Brain microvascular endothelial cell (primary cell): ENCODE results near the gene ALDH4A1.

ENCODE experiments used
- DNase-seq: peaks from one replicate; pipeline ENCODE4 v3.0.0-alpha.2; 2020
- H3K27ac ChIP-seq: fragments of 250-450 bp; sonication (Bioruptor Pico); 2 replicates; pipeline ENCODE4 v1.5.1; 2020; ENCODE audit warnings: mild to moderate bottlenecking, moderate library complexity
- H3K27me3 ChIP-seq: fragments of 250-450 bp; sonication (Bioruptor Pico); replicated peaks from 2 replicates; pipeline ENCODE4 v1.5.1; 2020; ENCODE audit warnings: mild to moderate bottlenecking
- H3K36me3 ChIP-seq: fragments of 250-450 bp; sonication (Bioruptor Pico); replicated peaks from 2 replicates; pipeline ENCODE4 v1.5.1; 2020; ENCODE audit warnings: mild to moderate bottlenecking
- H3K4me3 ChIP-seq: 2 replicates; pipeline ENCODE4 v1.5.1; 2011; ENCODE audit warnings: low read depth, mild to moderate bottlenecking, control low read depth, low read length, moderate library complexity
- in situ Hi-C: cut with HindIII; loops from 2 replicates; pipeline ENCODE4 v1.10.0; 2017; ENCODE audit warnings: low sequenced_read_pairs, low pct_ligation_motif_present
- TF ChIP-seq, protein P1 (sequence below): IDR thresholded peaks from 2 replicates; pipeline ENCODE4 v1.5.1; 2011; ENCODE audit warnings: low read depth, mild to moderate bottlenecking, moderate library complexity, low read length, control low read depth, inconsistent platforms; ENCODE audit errors: missing control alignments

ALDH4A1 gene

DNA sequence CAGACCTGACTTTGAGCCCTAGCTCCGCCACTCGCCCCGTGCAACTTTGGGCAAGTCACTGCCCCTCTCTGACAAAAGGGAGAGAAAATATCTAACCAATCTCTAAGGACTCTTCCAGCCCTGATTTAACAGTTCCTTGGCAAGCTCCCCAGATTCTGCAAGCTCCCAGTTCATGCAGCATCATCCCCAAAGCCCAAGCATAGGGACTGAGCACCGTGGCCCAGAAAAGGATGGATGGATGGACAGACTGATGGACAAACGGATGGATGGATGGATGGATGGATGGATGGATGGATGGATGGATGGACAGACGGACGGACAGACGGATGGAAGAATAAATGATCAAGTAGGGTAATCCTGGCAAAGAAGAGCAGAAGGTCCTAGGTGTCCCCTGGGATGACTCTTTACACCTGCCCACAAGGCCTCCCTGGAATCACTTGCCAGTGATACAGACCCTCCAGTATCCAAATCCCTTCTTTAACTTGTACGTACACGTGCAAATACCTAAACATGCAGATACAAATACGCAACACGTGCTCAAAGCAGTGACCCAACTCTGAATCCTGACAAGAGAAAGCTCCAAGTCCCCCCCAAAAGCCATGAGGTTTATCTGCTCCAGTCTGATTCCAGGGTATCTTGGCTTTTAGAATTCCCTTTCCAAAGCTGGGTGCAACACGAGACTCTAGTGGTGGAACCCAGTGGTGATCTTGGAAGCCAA, 38.1 kb upstream of the ALDH4A1 start:
- Histone ChIP-seq H3K4me3 (no peak overlapping the region), H3K36me3 (no peaks in the 10 kb centered on the region), H3K27me3 (no peaks in the 10 kb centered on the region), H3K27ac (peak overlapping the region; percentile 40)
- in situ Hi-C loops = no loop called here
- no peak for DNase-seq
- TF ChIP-seq, protein P1, sequence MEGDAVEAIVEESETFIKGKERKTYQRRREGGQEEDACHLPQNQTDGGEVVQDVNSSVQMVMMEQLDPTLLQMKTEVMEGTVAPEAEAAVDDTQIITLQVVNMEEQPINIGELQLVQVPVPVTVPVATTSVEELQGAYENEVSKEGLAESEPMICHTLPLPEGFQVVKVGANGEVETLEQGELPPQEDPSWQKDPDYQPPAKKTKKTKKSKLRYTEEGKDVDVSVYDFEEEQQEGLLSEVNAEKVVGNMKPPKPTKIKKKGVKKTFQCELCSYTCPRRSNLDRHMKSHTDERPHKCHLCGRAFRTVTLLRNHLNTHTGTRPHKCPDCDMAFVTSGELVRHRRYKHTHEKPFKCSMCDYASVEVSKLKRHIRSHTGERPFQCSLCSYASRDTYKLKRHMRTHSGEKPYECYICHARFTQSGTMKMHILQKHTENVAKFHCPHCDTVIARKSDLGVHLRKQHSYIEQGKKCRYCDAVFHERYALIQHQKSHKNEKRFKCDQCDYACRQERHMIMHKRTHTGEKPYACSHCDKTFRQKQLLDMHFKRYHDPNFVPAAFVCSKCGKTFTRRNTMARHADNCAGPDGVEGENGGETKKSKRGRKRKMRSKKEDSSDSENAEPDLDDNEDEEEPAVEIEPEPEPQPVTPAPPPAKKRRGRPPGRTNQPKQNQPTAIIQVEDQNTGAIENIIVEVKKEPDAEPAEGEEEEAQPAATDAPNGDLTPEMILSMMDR = peak; percentile 12

DNA sequence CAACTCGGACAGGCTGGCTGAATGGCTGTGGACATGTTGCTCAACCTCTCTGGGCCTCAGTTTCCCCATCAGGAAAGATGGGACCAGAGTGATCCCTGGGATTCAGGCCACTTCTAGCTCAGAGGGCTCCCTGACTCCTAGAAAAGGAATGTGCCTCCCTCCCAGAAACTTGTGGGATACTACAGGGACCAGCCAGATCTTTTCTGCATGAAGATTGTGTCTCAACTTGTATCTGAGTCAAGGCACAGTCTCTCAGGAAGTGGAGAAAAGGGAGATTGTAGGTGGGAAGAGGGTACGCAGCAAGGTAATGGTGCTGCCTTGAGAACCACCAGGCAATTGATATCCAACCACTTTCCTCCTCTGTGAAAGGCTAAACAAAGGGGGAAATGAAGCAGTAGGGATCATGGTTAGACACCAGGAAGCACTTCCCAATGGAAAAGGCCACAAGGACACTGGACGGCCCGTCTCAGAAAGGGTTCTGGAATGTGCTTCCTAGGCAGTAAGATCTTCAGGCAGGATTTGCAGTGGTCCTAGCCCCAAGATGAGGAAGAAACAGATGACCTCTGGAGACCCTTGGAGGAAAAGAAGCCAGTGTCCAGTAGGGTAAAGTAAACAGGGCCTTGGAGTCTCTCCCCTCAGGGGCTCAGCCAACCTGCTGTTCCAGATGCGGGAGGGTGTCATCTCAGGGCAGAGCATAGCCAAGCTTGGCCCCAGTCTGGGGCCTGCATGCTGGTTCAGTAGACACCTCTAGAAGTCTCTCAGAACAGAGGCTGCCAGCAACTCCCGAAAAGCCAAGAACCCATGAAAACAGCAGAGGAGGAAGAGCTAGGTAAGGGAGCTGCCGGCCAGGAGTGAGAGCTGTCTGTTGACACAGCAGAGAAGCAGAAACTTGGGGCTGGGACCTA, 37.3 kb upstream of the ALDH4A1 start:
- H3K36me3 ChIP-seq = no peaks in the 10 kb centered on the region
- no peaks in the 10 kb centered on the region for H3K27me3 ChIP-seq
- H3K4me3 ChIP-seq = no peak overlapping the region
- no peak overlapping the region for H3K27ac ChIP-seq
- DNase-seq = no peak
- in situ Hi-C loops = no loop called here
- TF ChIP-seq, protein P1 = no peak

DNA sequence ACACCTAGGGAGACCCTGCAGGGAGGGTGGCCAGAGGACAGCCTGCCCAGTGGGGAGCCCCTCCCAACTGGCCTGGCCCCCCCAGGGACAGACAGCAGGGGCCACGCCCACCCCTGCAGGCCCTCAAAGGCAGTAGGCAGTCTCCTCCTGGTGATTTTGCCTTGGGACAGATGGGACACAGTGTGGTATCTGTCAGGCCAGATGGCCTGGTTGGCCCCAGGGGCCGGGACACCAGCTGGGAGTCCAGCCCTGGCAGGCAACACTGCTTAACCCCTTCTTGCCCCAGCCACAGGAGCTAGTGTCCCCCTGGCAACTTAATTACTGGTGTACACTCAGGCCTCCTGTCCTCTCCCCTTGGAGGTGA, 36.3 kb upstream of the ALDH4A1 start:
- TF ChIP-seq, protein P1 = no peak
- Histone ChIP-seq H3K36me3 (no peaks in the 10 kb centered on the region), H3K27me3 (no peaks in the 10 kb centered on the region), H3K27ac (no peak overlapping the region), H3K4me3 (no peak overlapping the region)
- no peak for DNase-seq
- in situ Hi-C loops = no loop called here

DNA sequence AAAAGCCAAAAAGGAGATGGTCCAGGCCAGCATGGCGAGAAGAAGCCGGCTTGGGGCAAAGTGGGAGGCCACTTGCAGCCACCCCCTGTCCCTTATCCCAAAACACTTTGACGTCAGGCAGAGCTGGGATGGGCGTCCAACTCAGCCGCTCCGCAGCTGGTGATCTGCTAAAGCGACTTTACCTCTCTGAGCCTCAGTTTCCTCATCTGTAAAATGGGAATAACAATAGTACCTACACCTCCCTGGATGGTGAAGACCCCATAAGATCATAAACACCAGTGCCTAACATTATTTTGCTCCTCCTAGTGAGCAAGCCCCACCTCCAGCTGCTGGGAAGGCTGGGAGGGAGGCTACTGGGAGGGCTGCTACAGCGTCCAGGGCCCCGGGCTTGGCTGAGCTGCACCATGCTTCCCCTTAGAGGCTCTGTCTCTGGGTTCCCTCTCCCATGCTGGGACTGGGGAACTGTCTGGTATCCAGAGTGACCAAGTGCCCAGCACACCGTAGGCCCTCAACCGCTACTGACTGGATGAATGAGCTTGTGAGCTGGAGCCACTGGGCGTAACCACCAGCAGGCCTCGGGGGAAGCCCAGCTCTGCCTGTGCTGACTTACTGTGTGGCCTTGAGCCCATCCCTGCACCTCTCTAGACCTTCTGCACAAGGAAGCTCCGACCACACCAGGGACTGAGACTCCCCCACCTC, 35.8 kb upstream of the ALDH4A1 start:
- Histone ChIP-seq H3K4me3 (no peak overlapping the region), H3K27ac (no peak overlapping the region), H3K36me3 (no peaks in the 10 kb centered on the region), H3K27me3 (no peaks in the 10 kb centered on the region)
- TF ChIP-seq, protein P1 = no peak
- DNase-seq = no peak
- in situ Hi-C loops = no loop called here

DNA sequence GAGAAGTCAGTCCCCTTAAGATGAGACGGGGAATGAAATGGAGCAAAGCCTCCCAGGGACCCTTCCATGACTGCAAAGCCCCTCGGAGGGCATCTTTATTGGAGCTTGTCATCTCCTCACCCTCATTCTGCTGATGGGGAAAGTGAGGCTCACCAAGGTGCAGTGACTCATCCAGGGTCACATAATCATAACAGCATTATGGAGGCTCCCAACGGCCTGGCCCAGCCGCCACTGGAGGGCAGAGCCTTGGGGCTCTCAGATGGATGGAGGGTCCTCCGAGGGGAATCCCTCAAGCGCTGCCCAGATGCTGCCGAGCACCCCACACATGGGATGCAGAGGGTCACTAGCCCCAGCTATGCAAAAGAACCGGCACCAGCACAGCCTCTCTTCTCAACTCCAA, 35.2 kb upstream of the ALDH4A1 start:
- no peaks in the 10 kb centered on the region for H3K36me3 ChIP-seq
- no peak overlapping the region for H3K4me3 ChIP-seq
- H3K27ac ChIP-seq = no peak overlapping the region
- in situ Hi-C loops = no loop called here
- TF ChIP-seq, protein P1 = peak; percentile 30
- H3K27me3 ChIP-seq = no peaks in the 10 kb centered on the region
- DNase-seq = no peak
